Keratinocyte (primary cell): ENCODE results near the gene CLCNKB. TPM values are rescaled to one million over a fixed set of nuclear protein-coding genes. Genes with fewer than 3 reads are reported as not detected.

Experiments used
- DNase-seq: peaks from one replicate; pipeline ENCODE4 v3.0.0-alpha.2; 2011; ENCODE audit warnings: low read depth, missing footprints, low spot score
- FAIRE-seq: peaks from 2 replicates; lab custom pipeline; 2011; peaks lifted over from hg19 to GRCh38; lab: Jason Lieb, UNC
- H2AFZ ChIP-seq: 2 replicates; pipeline ENCODE4 v1.6.0; 2012; ENCODE audit warnings: low read length, control low read depth, inconsistent platforms; ENCODE audit not compliant: control insufficient read depth
- H3K27ac ChIP-seq: 2 replicates; pipeline ENCODE4 v1.5.1; 2011; ENCODE audit warnings: low read length; ENCODE audit not compliant: control insufficient read depth, insufficient read depth
- H3K27me3 ChIP-seq: 3 replicates; pipeline ENCODE4 v1.6.0; 2011; ENCODE audit warnings: low read length; ENCODE audit not compliant: control insufficient read depth, insufficient read depth; ENCODE audit errors: extremely low read depth
- H3K36me3 ChIP-seq, 2 experiments: 2 replicates in 1 of 2; 3 replicates in 1 of 2; pipeline ENCODE4 v1.5.1; 2011; ENCODE audit warnings: low read length in 2 of 2, mild to moderate bottlenecking in 1 of 2; ENCODE audit not compliant: control insufficient read depth in 2 of 2, insufficient read depth in 2 of 2; ENCODE audit errors: extremely low read depth in 1 of 2
- H3K4me1 ChIP-seq: 3 replicates; pipeline ENCODE4 v1.5.1; 2011; ENCODE audit warnings: low read length; ENCODE audit not compliant: control insufficient read depth, insufficient read depth; ENCODE audit errors: extremely low read depth
- H3K4me2 ChIP-seq: 3 replicates; pipeline ENCODE4 v1.6.0; 2011; ENCODE audit warnings: low read depth, low read length; ENCODE audit not compliant: control insufficient read depth, insufficient read depth; ENCODE audit errors: extremely low read depth
- H3K4me3 ChIP-seq, 3 experiments: fragments of 200-600 bp in 1 of 3; sonication (generic) in 1 of 3; 2 replicates in 2 of 3; 3 replicates in 1 of 3; pipeline ENCODE4 v1.5.1; 2011 to 2016; ENCODE audit warnings: low read length in 3 of 3, mild to moderate bottlenecking in 3 of 3, control low read depth in 2 of 3, inconsistent platforms in 1 of 3, low read depth in 1 of 3, mixed read lengths in 1 of 3, mixed run types in 1 of 3, moderate library complexity in 1 of 3; ENCODE audit not compliant: control insufficient read depth in 2 of 3, insufficient read depth in 2 of 3; ENCODE audit errors: extremely low read depth in 1 of 3
- H3K79me2 ChIP-seq: 2 replicates; pipeline ENCODE4 v1.6.0; 2012; ENCODE audit warnings: low read length; ENCODE audit not compliant: control insufficient read depth, insufficient read depth
- H3K9ac ChIP-seq: 3 replicates; pipeline ENCODE4 v1.6.0; 2011; ENCODE audit warnings: low read length; ENCODE audit not compliant: control insufficient read depth, insufficient read depth; ENCODE audit errors: extremely low read depth
- H3K9me1 ChIP-seq: 3 replicates; pipeline ENCODE4 v1.6.0; 2011; ENCODE audit warnings: low read length; ENCODE audit not compliant: control insufficient read depth, insufficient read depth; ENCODE audit errors: extremely low read depth
- H3K9me3 ChIP-seq: 2 replicates; pipeline ENCODE4 v1.5.1; 2012; ENCODE audit warnings: low read depth, low read length; ENCODE audit not compliant: control insufficient read depth
- H4K20me1 ChIP-seq: 3 replicates; pipeline ENCODE4 v1.6.0; 2011; ENCODE audit warnings: low read length; ENCODE audit not compliant: control insufficient read depth, insufficient read depth; ENCODE audit errors: extremely low read depth
- CTCF ChIP-seq, 3 experiments: IDR thresholded peaks in 1 of 3; conservative IDR thresholded peaks in 1 of 3; optimal IDR thresholded peaks in 1 of 3; 2 replicates in 2 of 3; 3 replicates in 1 of 3; pipeline versions ENCODE3 to v1.5.1; 2011; ENCODE audit warnings: low read length in 3 of 3, mild to moderate bottlenecking in 3 of 3, moderate library complexity in 2 of 3, control low read depth in 1 of 3, inconsistent platforms in 1 of 3; ENCODE audit not compliant: insufficient read depth in 2 of 3; ENCODE audit errors: extremely low read depth in 1 of 3
- EZH2 ChIP-seq: IDR thresholded peaks from one replicate; pipeline ENCODE4 v1.6.1; 2012; ENCODE audit warnings: inconsistent platforms, mild to moderate bottlenecking, low read length, moderate library complexity
- dilution Hi-C: fragments of 300-500 bp; cut with MboI; formaldehyde crosslinking; loops from one replicate; pipeline ENCODE4 v1.7.0; 2020; ENCODE audit warnings: low sequenced_read_pairs; ENCODE audit not compliant: extremely low pct_ligation_motif_present
- polyA plus RNA-seq, 5 experiments: library from polyadenylated mRNA; depleted of rRNA in 3 of 5; stranded (reverse) in 3 of 5; stranded (forward) in 1 of 5; unstranded in 1 of 5; fragments of >200 nt; gene quantifications; 1 replicate in 1 of 5; 2 replicates in 3 of 5; 3 replicates in 1 of 5; pipeline versions ENCODE4 v1.2.1 to v1.2.3, GENCODE V29; 2011 to 2012; ENCODE audit warnings: missing spikeins in 2 of 5, low read depth in 1 of 5, low replicate concordance in 1 of 5

Gene CLCNKB
- polyA plus RNA-seq, 1 donor (not counting 4 experiments of a cell fraction or from before 2014, with no cell fraction given), result not detected

- Histone ChIP-seq H3K27me3 (peaks cover 17% of the 10 kb centered on the region), H3K9me1 (no peaks in the 10 kb centered on the region), H3K27ac (no peak overlapping the region), H3K9ac (no peak overlapping the region), H2AFZ (no peak overlapping the region), H3K4me2 (no peak overlapping the region), H3K79me2 (no peaks in the 10 kb centered on the region), H4K20me1 (no peaks in the 10 kb centered on the region), H3K9me3 (no peaks in the 10 kb centered on the region), H3K4me3 (no peak overlapping the region), H3K4me1 (peaks cover 2% of the 10 kb centered on the region), H3K36me3 (no peaks in the 10 kb centered on the region)
- TF ChIP-seq CTCF (optimal IDR thresholded peaks at IDR 0.05 in 1 of 3, IDR thresholded peaks at IDR 0.05 in 1 of 3, conservative IDR thresholded peaks at IDR 0.05 in 1 of 3; ENCODE audit: extremely low read depth in 1 of 3, insufficient read depth in 2 of 3, low read length in 3 of 3) (no peak), EZH2 (no peak)
- dilution Hi-C loops, result no loop called here
- FAIRE-seq (no peak), DNase-seq (no peak)
These were observed 24.4 kb downstream of the CLCNKB start for GRCh38 chr1:16067933-16068332.

- DNase-seq, result no peak
- Histone ChIP-seq H3K4me1 (peaks cover 2% of the 10 kb centered on the region), H3K27ac (no peak overlapping the region), H3K9me1 (no peaks in the 10 kb centered on the region), H3K27me3 (peaks cover 17% of the 10 kb centered on the region), H2AFZ (no peak overlapping the region), H4K20me1 (no peaks in the 10 kb centered on the region), H3K79me2 (no peaks in the 10 kb centered on the region), H3K4me2 (no peak overlapping the region), H3K4me3 (no peak overlapping the region), H3K9ac (no peak overlapping the region), H3K9me3 (no peaks in the 10 kb centered on the region), H3K36me3 (no peaks in the 10 kb centered on the region)
- FAIRE-seq, result no peak
- TF ChIP-seq EZH2 (no peak), CTCF (optimal IDR thresholded peaks at IDR 0.05 in 1 of 3, IDR thresholded peaks at IDR 0.05 in 1 of 3, conservative IDR thresholded peaks at IDR 0.05 in 1 of 3; ENCODE audit: extremely low read depth in 1 of 3, insufficient read depth in 2 of 3, low read length in 3 of 3) (no peak)
- dilution Hi-C loops, result no loop called here
These were observed 25.0 kb downstream of the CLCNKB start for GRCh38 chr1:16068356-16069270.
